ENCODE data around the gene PPDPF.
A peak's percentile ranks its signal among the peaks of the same experiment; 100 is the strongest.
"Not testable (repeated sequence)": the region's sequence is repeated elsewhere in the genome, so short reads cannot be mapped to it uniquely, and the experiment has no call there.

The PPDPF gene

DNA sequence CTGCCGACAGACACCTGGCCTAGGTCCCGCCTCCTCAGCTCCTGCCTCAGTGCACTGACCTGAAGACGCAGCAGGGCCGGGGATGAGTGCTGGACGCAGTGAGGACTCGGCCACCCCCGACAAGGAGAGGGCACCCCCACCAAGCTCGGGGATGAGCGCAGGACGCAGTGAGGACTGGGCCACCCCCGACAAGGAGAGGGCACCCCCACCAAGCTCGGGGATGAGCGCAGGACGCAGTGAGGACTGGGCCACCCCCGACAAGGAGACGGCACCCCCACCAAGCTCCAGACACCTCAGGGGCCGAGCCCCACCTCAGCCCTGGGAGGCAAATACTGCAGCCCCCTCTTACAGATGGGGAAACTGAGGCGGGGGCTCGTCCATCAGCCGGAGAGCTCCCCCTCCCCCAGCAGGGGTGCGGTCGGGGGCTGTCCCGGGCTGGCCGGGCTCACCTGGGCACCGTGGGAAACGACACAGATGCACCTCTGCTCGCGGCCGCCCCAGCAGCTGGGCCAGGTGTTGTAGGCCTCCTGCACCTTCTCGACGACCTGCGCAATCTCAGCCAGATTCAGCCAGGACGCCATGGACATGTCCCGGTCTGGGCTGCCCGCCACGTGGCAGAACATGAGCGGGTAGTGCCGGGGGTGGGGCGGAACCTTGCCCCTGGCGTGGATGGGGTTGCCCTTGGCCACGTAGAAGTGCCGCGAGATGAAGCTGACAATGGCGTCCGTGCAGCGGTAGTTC lies 46.0 kb downstream of the PPDPF start:
- DNase-seq: no peak

DNA sequence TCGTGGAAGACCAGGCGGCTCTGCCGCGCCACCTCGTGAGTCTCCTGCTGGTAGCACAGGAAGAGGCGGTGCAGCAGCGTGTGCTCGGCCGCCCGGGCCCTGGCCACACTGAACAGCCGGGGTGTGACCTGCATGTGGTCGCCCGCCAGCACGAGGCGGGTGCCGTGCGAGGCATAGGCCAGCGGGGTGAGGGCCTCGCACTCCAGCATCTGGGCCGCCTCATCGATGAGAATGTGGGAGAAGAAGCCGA lies 46.5 kb downstream of the PPDPF start:
- no peak for DNase-seq

DNA sequence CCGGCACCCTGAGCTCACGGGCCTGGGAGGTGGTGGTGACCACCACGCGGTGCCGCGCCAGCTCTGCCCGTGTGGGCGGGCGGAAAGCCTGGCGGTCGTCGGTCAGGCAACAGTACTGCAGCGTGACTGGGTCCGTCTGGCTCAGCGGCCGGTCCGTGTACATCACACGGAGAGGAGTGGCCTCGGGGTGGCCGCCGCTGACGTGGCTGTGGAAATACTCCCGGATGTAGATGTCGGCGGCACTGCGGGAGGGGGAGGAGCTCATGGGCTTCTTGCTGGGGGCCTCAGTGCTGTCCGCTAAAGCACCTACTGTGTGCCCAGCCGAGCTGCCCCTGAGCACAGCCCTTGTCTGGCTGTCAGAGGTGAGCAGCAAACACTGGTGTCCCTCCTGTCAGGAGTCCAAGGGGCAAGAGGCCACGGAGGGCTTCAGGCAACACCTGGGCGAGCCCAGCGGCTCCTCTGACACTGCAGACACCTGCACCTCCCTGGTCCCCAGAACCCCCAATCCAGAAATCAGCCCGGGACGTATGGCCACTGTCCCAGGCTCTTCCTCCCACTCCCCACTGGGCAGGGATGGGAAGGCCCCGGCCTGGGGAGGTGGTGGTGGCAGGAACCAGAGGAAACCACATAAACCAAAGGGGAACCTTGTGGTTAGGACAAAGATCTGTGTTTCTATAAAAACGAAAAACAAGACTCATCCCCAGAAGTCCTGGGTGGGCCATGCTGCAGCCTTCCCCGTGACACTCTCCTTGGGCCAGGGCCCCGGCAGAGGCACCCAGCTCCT lies 47.0 kb downstream of the PPDPF start:
- DNase-seq: no peak

DNA sequence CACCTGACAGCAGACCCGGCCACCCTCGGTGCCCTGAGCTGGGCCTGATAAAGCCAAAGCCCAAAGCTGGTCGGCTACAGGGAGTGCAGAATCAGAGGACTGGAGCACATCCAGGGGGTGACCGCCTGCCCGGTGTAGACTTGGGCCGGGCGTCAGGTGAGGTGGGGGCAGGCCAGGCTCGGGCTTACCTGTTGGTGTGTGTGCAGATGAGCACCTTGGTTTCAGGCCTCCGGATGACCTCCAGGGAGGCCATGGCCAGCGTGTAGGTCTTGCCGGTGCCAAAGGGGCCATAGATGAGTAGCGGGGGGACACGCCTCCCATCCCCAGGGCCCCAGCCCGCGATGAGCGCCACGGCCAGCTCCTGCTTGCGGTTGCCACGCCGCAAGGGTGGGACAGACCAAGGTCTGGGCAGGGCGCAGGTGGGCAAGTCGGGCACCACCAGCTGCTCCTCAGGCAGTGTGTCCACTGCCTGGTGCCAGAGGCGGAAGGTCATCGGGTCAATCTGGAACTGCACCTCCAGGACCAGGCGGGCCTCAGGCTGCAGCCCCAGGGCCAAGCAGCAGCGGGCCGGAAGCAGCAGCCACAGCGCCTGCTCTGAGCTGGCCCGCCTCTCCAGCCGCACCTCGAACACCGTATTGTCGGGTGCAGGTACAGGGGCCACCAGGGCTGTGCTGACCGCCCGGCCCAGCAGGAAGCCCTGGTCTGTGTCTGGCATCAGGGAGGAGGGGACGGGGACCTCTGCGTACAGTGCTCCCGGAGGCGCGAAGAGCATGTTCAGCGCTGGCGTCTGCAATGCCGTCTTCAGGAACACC lies 47.8 kb downstream of the PPDPF start:
- DNase-seq: no peak

DNA sequence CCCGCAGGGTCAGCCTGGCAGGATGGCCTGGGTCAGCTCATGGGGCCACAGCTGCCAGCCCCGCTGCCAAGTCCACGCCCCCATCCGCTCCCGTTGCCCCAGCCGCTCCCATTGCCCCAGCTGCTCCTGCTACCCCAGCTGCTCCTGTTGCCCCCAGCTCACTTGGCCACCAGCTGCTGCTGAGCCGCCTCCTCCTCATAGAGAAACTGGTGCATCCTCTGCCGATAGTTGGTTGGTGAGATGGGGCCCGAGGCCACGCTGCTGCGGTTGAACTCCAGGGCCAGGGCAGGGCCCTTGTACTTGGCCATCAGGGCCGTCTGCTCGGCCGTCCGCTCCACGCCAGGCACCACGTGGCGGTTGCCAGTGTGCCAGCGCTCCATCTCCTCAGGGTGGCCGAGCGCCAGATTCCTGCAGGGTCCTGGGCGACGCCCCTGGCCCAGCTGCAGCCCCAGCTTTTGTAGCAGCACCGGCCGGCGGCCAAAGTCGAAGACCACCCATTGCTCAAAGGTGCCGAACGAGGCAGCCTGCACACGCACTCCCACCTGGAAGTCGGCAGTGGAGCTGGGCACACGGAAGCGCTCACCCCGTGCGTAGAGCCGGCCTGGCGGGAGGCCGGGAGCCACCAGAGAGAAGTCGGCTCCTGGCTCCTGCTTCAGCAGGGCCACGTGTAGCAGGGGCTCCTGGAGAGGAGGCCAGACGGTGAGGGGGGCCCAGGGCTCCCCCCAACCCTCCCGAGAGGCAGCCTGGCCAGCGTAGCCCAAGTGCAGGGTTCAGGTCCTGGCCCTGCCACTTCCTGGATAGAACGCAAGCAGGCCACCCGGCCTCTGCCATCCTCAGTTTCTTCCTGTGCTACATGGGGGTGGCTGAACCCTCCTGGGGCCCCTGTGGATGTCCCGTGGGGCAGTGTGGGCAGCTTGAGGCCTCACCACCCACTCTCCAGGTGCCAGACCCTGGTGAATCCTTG lies 48.7 kb downstream of the PPDPF start:
- peak; percentile 8 for DNase-seq

DNA sequence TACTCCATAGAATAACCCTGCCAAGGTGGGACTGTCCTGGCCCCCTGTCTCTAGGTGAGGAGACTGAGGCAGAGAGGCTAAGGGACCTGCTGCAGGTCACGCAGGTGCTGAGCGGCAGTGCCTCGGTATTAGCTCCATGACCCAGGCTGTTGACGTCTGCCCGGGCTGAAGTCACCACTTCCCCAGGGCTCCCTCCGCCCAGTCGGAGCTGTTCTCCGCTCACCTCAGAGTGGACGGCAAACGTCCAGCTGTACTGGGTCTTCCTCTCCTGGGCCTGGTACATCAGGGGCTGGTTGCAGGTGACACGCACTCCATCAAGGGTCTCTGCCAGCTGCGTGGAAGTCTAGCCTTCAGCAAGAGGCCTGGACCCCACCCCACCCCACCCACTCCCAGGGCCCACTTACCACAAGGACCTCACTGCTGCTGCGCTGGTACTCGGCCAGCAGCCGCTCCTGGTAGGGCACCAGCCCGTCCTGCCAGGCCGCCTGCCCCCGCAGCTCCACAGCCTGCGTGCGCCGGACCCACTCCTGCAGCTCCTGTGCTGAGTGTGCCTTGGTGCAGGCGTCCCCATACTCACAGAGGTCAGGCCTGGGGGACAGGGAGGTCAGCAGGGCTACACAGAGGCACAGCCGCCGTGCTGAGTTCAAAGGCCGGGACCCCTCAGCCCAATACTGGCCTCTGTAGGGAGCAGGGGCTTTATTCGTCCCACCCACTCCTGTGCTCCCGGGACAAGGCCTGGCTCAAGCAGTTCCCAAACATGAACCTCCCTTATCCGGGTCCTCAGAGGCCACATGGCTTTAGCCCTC lies 49.9 kb downstream of the PPDPF start:
- DNase-seq: no peak

DNA sequence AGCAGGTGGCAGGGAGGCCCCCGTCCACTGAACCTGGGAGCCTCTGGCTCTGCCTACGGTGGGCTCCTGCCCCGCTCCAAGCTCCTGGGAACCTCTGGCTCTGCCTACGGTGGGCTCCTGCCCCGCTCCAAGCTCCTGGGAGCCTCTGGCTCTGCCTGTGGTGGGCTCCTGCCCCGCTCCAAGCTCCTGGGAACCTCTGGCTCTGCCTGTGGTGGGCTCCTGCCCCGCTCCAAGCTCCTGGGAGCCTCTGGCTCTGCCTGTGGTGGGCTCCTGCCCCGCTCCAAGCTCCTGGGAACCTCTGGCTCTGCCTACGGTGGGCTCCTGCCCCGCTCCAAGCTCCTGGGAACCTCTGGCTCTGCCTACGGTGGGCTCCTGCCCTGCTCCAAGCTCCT lies 50.5 kb downstream of the PPDPF start:
- not testable (repeated sequence) for DNase-seq

Measured in NCI-H2171 (cell line).